Measurements from ENCODE around the gene TBC1D22A. TPM values are rescaled to one million over a fixed set of nuclear protein-coding genes. Genes with fewer than 3 reads are reported as not detected.
"Not testable (repeated sequence)": the region's sequence is repeated elsewhere in the genome, so short reads cannot be mapped to it uniquely, and the experiment has no call there.

TBC1D22A gene
- total RNA-seq, 1 donor from 2014 or later, result 15.3 TPM

- DNase-seq (ENCODE audit: low read depth in 2 of 2), result no peak
Measured at GRCh38 chr22:46773076-46773475, 10.6 kb downstream of the TBC1D22A start.

GRCh38 chr22:46774253-46774979, 12.0 kb downstream of the TBC1D22A start:
- no peak for DNase-seq (ENCODE audit: low read depth in 2 of 2)

- no peak for DNase-seq (ENCODE audit: low read depth in 2 of 2)
Measured at GRCh38 chr22:46774980-46775849, 12.8 kb downstream of the TBC1D22A start.

GRCh38 chr22:46775850-46776826, 13.7 kb downstream of the TBC1D22A start:
- no peak for DNase-seq (ENCODE audit: low read depth in 2 of 2)

- DNase-seq (ENCODE audit: low read depth in 2 of 2), result no peak
Measured at GRCh38 chr22:46776876-46777608, 14.6 kb downstream of the TBC1D22A start.

GRCh38 chr22:46777609-46777970, 15.1 kb downstream of the TBC1D22A start:
- peak in 1 of 2 donors; percentile 33 for DNase-seq (ENCODE audit: low read depth in 2 of 2)

- DNase-seq (ENCODE audit: low read depth in 2 of 2), result no peak
Measured at GRCh38 chr22:46779023-46779422, 16.6 kb downstream of the TBC1D22A start.

- no peak for DNase-seq (ENCODE audit: low read depth in 2 of 2)
Measured at GRCh38 chr22:46779651-46780050, 17.2 kb downstream of the TBC1D22A start.

- DNase-seq (ENCODE audit: low read depth in 2 of 2), result no peak
Measured at GRCh38 chr22:46780453-46780852, 18.0 kb downstream of the TBC1D22A start.

- no peak for DNase-seq (ENCODE audit: low read depth in 2 of 2)
Measured at GRCh38 chr22:46781291-46781690, 18.8 kb downstream of the TBC1D22A start.

GRCh38 chr22:46782200-46782599, 19.8 kb downstream of the TBC1D22A start:
- not testable (repeated sequence) for DNase-seq (ENCODE audit: low read depth in 2 of 2)

GRCh38 chr22:46783721-46784120, 21.3 kb downstream of the TBC1D22A start:
- DNase-seq (ENCODE audit: low read depth in 2 of 2), result no peak

GRCh38 chr22:46788441-46789172, 26.2 kb downstream of the TBC1D22A start:
- no peak for DNase-seq (ENCODE audit: low read depth in 2 of 2)

- no peak for DNase-seq (ENCODE audit: low read depth in 2 of 2)
Measured at GRCh38 chr22:46789992-46790391, 27.5 kb downstream of the TBC1D22A start.

- peak; percentile 83 to 93 for DNase-seq (ENCODE audit: low read depth in 2 of 2)
Measured at GRCh38 chr22:46791201-46791731, 28.8 kb downstream of the TBC1D22A start.

GRCh38 chr22:46792061-46792796, 29.8 kb downstream of the TBC1D22A start:
- DNase-seq (ENCODE audit: low read depth in 2 of 2), result peak; percentile 81 to 82

GRCh38 chr22:46792841-46793261, 30.4 kb downstream of the TBC1D22A start:
- DNase-seq (ENCODE audit: low read depth in 2 of 2), result no peak

GRCh38 chr22:46793497-46793896, 31.0 kb downstream of the TBC1D22A start:
- no peak for DNase-seq (ENCODE audit: low read depth in 2 of 2)

GRCh38 chr22:46794067-46794466, 31.6 kb downstream of the TBC1D22A start:
- DNase-seq (ENCODE audit: low read depth in 2 of 2), result no peak

Measured in lung microvascular endothelial cell (primary cell).